SK-N-SH (cell line): Measurements from ENCODE around the gene EIF3K. TPM values are rescaled to one million over a fixed set of nuclear protein-coding genes. Genes with fewer than 3 reads are reported as not detected.

Source experiments
- CTCF ChIA-PET: fragments of 300-600, 350-600 bp; formaldehyde crosslinking; extraction: SDS; loops from one replicate; lab custom pipeline; 2021; lab: Yijun Ruan, JAX
- POLR2A ChIA-PET: fragments of 350-600 bp; sonication (Branson Sonifier 250); formaldehyde crosslinking; extraction: SDS; loops from one replicate; lab custom pipeline; 2020; ENCODE audit warnings: antibody characterized with exemption, inconsistent platforms; lab: Yijun Ruan, JAX
- DNase-seq: peaks from one replicate; pipeline ENCODE4 v3.0.0; 2012
- H2AFZ ChIP-seq: fragments of 200-600 bp; sonication (generic); 2 replicates; pipeline ENCODE4 v1.8.1; 2016; ENCODE audit warnings: antibody characterized with exemption, mild to moderate bottlenecking, low read depth
- H3F3A ChIP-seq: fragments of 200-600 bp; sonication (generic); replicated peaks from 2 replicates; pipeline ENCODE3; 2016; ENCODE audit warnings: antibody characterized with exemption, mild to moderate bottlenecking; ENCODE audit not compliant: insufficient read depth
- H3K27ac ChIP-seq, 2 experiments: fragments of 200-500 bp in 1 of 2; fragments of 200-600 bp in 1 of 2; sonication (Bioruptor generic) in 1 of 2; sonication (generic), shearing (Covaris generic) in 1 of 2; 2 replicates each; pipeline versions ENCODE4 v1.5.1 to v1.6.1; 2014 to 2016; ENCODE audit warnings: low read depth in 2 of 2, inconsistent platforms in 1 of 2, low read length in 1 of 2, mild to moderate bottlenecking in 1 of 2, mixed read lengths in 1 of 2
- H3K27me3 ChIP-seq: fragments of 200-600 bp; sonication (generic), shearing (Covaris generic); 2 replicates; pipeline ENCODE4 v1.6.1; 2016; ENCODE audit warnings: mixed run types; ENCODE audit not compliant: insufficient read depth
- H3K36me3 ChIP-seq, 2 experiments: fragments of 200-500 bp in 1 of 2; fragments of 200-600 bp in 1 of 2; sonication (Bioruptor generic) in 1 of 2; sonication (generic) in 1 of 2; replicated peaks in 1 of 2; 2 replicates each; pipeline versions ENCODE3 to v1.5.1; 2014 to 2016; ENCODE audit warnings: low read length in 1 of 2, mild to moderate bottlenecking in 1 of 2; ENCODE audit not compliant: insufficient read depth in 2 of 2, control insufficient read depth in 1 of 2
- H3K4me1 ChIP-seq, 2 experiments: fragments of 200-500 bp in 1 of 2; fragments of 200-600 bp in 1 of 2; sonication (Bioruptor generic) in 1 of 2; sonication (generic), shearing (Covaris generic) in 1 of 2; 2 replicates each; pipeline versions ENCODE4 v1.5.1 to v1.6.1; 2014 to 2016; ENCODE audit warnings: low read depth in 1 of 2, low read length in 1 of 2, mixed run types in 1 of 2; ENCODE audit not compliant: insufficient read depth in 2 of 2, control insufficient read depth in 1 of 2
- H3K4me2 ChIP-seq: fragments of 200-600 bp; sonication (generic), shearing (Covaris generic); 2 replicates; pipeline ENCODE4 v1.6.1; 2017; ENCODE audit warnings: mixed run types
- H3K4me3 ChIP-seq, 2 experiments: fragments of 200-500 bp in 1 of 2; fragments of 200-600 bp in 1 of 2; sonication (Bioruptor generic) in 1 of 2; sonication (generic), shearing (Covaris generic) in 1 of 2; 2 replicates each; pipeline versions ENCODE4 v1.5.1 to v1.8.1; 2014 to 2016; ENCODE audit warnings: low read depth in 2 of 2, inconsistent platforms in 1 of 2, low read length in 1 of 2, mild to moderate bottlenecking in 1 of 2, mixed read lengths in 1 of 2, moderate library complexity in 1 of 2
- H3K79me2 ChIP-seq: fragments of 200-600 bp; sonication (generic); 2 replicates; pipeline ENCODE4 v1.8.1; 2017; ENCODE audit warnings: mild to moderate bottlenecking; ENCODE audit not compliant: insufficient read depth
- H3K9ac ChIP-seq: fragments of 200-600 bp; sonication (generic); 2 replicates; pipeline ENCODE4 v1.6.1; 2017; ENCODE audit warnings: mixed run types
- H3K9me2 ChIP-seq: fragments of 200-600 bp; sonication (generic); 2 replicates; pipeline ENCODE4 v1.6.1; 2017; ENCODE audit warnings: mixed run types
- H3K9me3 ChIP-seq: fragments of 200-600 bp; sonication (generic); 2 replicates; pipeline ENCODE4 v1.6.1; 2017; ENCODE audit warnings: mixed run types, mild to moderate bottlenecking, moderate library complexity
- H4K20me1 ChIP-seq: fragments of 200-600 bp; sonication (generic); 2 replicates; pipeline ENCODE4 v1.6.1; 2017; ENCODE audit warnings: mild to moderate bottlenecking, mixed run types; ENCODE audit not compliant: insufficient read depth
- FOSL2 ChIP-seq: IDR thresholded peaks from 2 replicates; pipeline ENCODE4 v1.4.0; 2012; ENCODE audit warnings: low read depth, mild to moderate bottlenecking, moderate library complexity, borderline replicate concordance
- FOXJ3 ChIP-seq: sonication (generic); formaldehyde crosslinking; IDR thresholded peaks from 2 replicates; pipeline ENCODE4 v1.5.1; 2020; ENCODE audit warnings: mild to moderate bottlenecking, missing genetic modification reagents
- FOXM1 ChIP-seq: IDR thresholded peaks from 2 replicates; pipeline ENCODE4 v1.4.0; 2012; ENCODE audit warnings: low read depth, mild to moderate bottlenecking
- GABPA ChIP-seq: IDR thresholded peaks from 2 replicates; pipeline ENCODE4 v1.4.0; 2012; ENCODE audit warnings: low read depth, mild to moderate bottlenecking
- JUND ChIP-seq: IDR thresholded peaks from 2 replicates; pipeline ENCODE4 v1.4.0; 2012
- MXI1 ChIP-seq: IDR thresholded peaks from 2 replicates; pipeline ENCODE4 v1.6.1; 2012; ENCODE audit warnings: mild to moderate bottlenecking, low read depth, low read length, improper control_type of control experiment
- POLR2AphosphoS5 ChIP-seq: IDR thresholded peaks from 2 replicates; pipeline ENCODE4 v1.6.1; 2012; ENCODE audit warnings: low read depth, low read length
- RFX5 ChIP-seq: IDR thresholded peaks from 2 replicates; pipeline ENCODE4 v1.6.1; 2012; ENCODE audit warnings: mild to moderate bottlenecking, improper control_type of control experiment, low read length
- RXRA ChIP-seq: IDR thresholded peaks from 2 replicates; pipeline ENCODE4 v1.4.0; 2012; ENCODE audit warnings: low read depth, mild to moderate bottlenecking, borderline replicate concordance
- SMC3 ChIP-seq: IDR thresholded peaks from 2 replicates; pipeline ENCODE4 v1.6.1; 2012; ENCODE audit warnings: low read depth, low read length, improper control_type of control experiment
- ZBTB33 ChIP-seq: IDR thresholded peaks from 2 replicates; pipeline ENCODE4 v1.4.0; 2012; ENCODE audit warnings: low read depth, borderline replicate concordance
- WGBS: methylation state at CpG from one replicate; pipeline ENCODE4 v1.1.6; 2017; ENCODE audit warnings: low lambda C conversion rate; 5-methylcytosine and 5-hydroxymethylcytosine counted together
- polyA plus RNA-seq, 3 experiments: library from polyadenylated mRNA; depleted of rRNA; stranded (reverse); fragments of >200 nt; gene quantifications; 2 replicates each; pipeline ENCODE4 v1.2.3, GENCODE V29; 2012
- TF ChIP-seq, protein P1 (sequence below): IDR thresholded peaks from 2 replicates; pipeline ENCODE4 v1.6.1; 2012; ENCODE audit warnings: mild to moderate bottlenecking, low read depth, low read length, moderate library complexity
- TF ChIP-seq, protein P2 (sequence below): fragments of 200-600 bp; sonication (generic); IDR thresholded peaks from 2 replicates; pipeline ENCODE4 v1.6.1; 2017; ENCODE audit warnings: antibody characterized with exemption, mild to moderate bottlenecking, moderate library complexity
- TF ChIP-seq, protein P3 (sequence below): IDR thresholded peaks from 2 replicates; pipeline ENCODE4 v1.4.0; 2012; ENCODE audit warnings: low read depth, borderline replicate concordance
- TF ChIP-seq, protein P4 (sequence below): IDR thresholded peaks from 2 replicates; pipeline ENCODE4 v1.4.0; 2012; ENCODE audit warnings: low read depth

EIF3K gene
- polyA plus RNA-seq, 1 of the 3 experiments (the other 2 are of a cell fraction), result 484 TPM

GRCh38 chr19:38683393-38684077, 64.5 kb downstream of the EIF3K start (continued):
- TF ChIP-seq, protein P1, sequence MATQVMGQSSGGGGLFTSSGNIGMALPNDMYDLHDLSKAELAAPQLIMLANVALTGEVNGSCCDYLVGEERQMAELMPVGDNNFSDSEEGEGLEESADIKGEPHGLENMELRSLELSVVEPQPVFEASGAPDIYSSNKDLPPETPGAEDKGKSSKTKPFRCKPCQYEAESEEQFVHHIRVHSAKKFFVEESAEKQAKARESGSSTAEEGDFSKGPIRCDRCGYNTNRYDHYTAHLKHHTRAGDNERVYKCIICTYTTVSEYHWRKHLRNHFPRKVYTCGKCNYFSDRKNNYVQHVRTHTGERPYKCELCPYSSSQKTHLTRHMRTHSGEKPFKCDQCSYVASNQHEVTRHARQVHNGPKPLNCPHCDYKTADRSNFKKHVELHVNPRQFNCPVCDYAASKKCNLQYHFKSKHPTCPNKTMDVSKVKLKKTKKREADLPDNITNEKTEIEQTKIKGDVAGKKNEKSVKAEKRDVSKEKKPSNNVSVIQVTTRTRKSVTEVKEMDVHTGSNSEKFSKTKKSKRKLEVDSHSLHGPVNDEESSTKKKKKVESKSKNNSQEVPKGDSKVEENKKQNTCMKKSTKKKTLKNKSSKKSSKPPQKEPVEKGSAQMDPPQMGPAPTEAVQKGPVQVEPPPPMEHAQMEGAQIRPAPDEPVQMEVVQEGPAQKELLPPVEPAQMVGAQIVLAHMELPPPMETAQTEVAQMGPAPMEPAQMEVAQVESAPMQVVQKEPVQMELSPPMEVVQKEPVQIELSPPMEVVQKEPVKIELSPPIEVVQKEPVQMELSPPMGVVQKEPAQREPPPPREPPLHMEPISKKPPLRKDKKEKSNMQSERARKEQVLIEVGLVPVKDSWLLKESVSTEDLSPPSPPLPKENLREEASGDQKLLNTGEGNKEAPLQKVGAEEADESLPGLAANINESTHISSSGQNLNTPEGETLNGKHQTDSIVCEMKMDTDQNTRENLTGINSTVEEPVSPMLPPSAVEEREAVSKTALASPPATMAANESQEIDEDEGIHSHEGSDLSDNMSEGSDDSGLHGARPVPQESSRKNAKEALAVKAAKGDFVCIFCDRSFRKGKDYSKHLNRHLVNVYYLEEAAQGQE, result peak; percentile 15; the same call in 1 of the 2 replicates

- no peak overlapping the region for H2AFZ ChIP-seq
- no peaks in the 10 kb centered on the region for H3K9me3 ChIP-seq
- ChIA-PET POLR2A (no interaction called here), CTCF (interaction anchor here (0.7 to 1.3 kb wide), 3 partner anchors 8 to 99 kb away, joined by 3 read pairs; no protein-coding TSS in a partner anchor)
- peaks cover 0 to 14% of the 10 kb centered on the region in 2 experiments for H3K36me3 ChIP-seq
- 6% methylated on average over 7 of the region's 7 CpGs for WGBS
- peaks cover 68% of the 10 kb centered on the region for H3F3A ChIP-seq
- peak overlapping the region; percentile 66 for H3K4me2 ChIP-seq
- peak overlapping the region; percentile 73 for H3K9ac ChIP-seq
- no peaks in the 10 kb centered on the region for H3K9me2 ChIP-seq
- H3K4me3 ChIP-seq, result no peak overlapping the region; a peak in 1 of 4 replicates
- H3K4me1 ChIP-seq, result peaks cover 41 to 64% of the 10 kb centered on the region in 2 experiments; a peak in 3 of 4 replicates
- no peak for DNase-seq
- peaks cover 91% of the 10 kb centered on the region for H3K79me2 ChIP-seq
- peaks cover 6% of the 10 kb centered on the region; the same call in 1 of the 2 replicates for H4K20me1 ChIP-seq
- no peaks in the 10 kb centered on the region for H3K27me3 ChIP-seq
- peak overlapping the region; percentile 64 to 99 for H3K27ac ChIP-seq
- TF ChIP-seq SMC3, result no peak
- TF ChIP-seq FOXJ3 (CRISPR knock-in tag), result no peak
- TF ChIP-seq, protein P2, sequence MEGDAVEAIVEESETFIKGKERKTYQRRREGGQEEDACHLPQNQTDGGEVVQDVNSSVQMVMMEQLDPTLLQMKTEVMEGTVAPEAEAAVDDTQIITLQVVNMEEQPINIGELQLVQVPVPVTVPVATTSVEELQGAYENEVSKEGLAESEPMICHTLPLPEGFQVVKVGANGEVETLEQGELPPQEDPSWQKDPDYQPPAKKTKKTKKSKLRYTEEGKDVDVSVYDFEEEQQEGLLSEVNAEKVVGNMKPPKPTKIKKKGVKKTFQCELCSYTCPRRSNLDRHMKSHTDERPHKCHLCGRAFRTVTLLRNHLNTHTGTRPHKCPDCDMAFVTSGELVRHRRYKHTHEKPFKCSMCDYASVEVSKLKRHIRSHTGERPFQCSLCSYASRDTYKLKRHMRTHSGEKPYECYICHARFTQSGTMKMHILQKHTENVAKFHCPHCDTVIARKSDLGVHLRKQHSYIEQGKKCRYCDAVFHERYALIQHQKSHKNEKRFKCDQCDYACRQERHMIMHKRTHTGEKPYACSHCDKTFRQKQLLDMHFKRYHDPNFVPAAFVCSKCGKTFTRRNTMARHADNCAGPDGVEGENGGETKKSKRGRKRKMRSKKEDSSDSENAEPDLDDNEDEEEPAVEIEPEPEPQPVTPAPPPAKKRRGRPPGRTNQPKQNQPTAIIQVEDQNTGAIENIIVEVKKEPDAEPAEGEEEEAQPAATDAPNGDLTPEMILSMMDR, result no peak
- no peak for TF ChIP-seq GABPA
- TF ChIP-seq, protein P3, sequence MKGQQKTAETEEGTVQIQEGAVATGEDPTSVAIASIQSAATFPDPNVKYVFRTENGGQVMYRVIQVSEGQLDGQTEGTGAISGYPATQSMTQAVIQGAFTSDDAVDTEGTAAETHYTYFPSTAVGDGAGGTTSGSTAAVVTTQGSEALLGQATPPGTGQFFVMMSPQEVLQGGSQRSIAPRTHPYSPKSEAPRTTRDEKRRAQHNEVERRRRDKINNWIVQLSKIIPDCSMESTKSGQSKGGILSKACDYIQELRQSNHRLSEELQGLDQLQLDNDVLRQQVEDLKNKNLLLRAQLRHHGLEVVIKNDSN, result no peak
- TF ChIP-seq POLR2AphosphoS5, result no peak
- no peak for TF ChIP-seq RXRA
- TF ChIP-seq RFX5, result no peak
- no peak for TF ChIP-seq FOXM1
- TF ChIP-seq, protein P1, result 0 out of 2 replicates have a peak, but pooled peaks have one; percentile 15
- peak; percentile 73 for TF ChIP-seq FOSL2
- TF ChIP-seq JUND, result peak; percentile 60
- TF ChIP-seq, protein P4, sequence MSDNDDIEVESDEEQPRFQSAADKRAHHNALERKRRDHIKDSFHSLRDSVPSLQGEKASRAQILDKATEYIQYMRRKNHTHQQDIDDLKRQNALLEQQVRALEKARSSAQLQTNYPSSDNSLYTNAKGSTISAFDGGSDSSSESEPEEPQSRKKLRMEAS, result no peak
- no peak for TF ChIP-seq MXI1
- TF ChIP-seq ZBTB33, result no peak
Measured at GRCh38 chr19:38684078-38684861, 65.3 kb downstream of the EIF3K start.
